ENCODE measurements around the gene FGL2.
"Not testable (repeated sequence)": the region's sequence is repeated elsewhere in the genome, so short reads cannot be mapped to it uniquely, and the experiment has no call there.

Gene FGL2

DNA sequence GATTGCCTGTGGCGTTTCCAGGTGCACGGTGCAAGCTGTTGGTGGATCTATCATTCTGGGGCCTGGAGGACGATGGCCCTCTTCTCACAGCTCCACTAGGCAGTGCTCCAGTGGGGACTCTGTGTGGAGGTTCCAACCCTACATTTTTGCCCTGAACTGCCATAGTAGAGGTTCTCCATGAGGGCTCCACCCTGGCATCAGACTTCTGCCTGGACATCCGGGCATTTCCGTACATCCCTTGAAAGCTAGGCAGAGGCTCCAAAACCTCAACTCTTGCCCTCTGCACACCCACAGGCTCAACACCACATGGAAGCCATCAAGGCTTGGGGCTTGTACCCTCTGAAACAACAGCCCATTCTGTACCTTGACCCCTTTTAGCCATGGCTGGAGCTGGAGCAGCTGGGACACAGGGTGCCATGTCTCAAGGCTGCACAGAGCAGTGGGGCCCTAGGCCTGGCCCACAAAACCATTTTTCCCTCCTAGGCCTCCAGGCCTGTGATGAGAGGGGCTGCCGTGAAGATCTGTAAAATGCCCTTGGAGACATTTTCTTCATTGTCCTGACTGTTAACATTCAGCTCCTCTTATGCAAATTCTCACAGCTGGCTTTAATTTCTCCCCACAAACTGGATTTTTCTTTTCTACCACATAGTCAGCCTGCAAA lies 10.0 kb upstream of the FGL2 start:
- no peak for DNase-seq

- no peak for DNase-seq
These were observed 8.8 kb upstream of the FGL2 start for GRCh38 chr7:77208416-77208815.

- no peak for DNase-seq
These were observed 6.1 kb upstream of the FGL2 start for GRCh38 chr7:77205706-77206105.

GRCh38 chr7:77202481-77202976 lies 2.9 kb upstream of the FGL2 start:
- DNase-seq = no peak

DNA sequence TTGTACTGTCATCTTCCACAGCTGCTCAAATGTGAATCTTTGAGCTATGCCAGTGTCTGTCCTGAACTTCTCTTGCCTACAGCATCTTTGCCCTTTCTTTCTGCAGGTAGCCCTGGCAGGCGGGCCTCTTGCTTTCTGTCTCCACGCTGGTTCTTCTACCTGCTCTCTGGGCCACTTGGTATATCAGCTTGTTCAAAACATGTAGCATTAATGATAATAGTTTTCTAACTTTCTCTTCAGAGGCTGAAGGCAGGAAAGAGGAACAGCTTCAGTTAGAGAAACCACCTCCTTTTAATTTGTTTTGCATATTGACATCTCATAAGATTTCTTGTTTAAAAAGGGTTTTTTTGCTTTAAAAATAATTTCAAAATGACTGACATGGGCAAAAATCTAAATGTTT lies 923 bp upstream of the FGL2 start:
- DNase-seq = no peak

- DNase-seq = no peak
These were observed 2.5 kb downstream of the FGL2 start for GRCh38 chr7:77197141-77197540.

DNA sequence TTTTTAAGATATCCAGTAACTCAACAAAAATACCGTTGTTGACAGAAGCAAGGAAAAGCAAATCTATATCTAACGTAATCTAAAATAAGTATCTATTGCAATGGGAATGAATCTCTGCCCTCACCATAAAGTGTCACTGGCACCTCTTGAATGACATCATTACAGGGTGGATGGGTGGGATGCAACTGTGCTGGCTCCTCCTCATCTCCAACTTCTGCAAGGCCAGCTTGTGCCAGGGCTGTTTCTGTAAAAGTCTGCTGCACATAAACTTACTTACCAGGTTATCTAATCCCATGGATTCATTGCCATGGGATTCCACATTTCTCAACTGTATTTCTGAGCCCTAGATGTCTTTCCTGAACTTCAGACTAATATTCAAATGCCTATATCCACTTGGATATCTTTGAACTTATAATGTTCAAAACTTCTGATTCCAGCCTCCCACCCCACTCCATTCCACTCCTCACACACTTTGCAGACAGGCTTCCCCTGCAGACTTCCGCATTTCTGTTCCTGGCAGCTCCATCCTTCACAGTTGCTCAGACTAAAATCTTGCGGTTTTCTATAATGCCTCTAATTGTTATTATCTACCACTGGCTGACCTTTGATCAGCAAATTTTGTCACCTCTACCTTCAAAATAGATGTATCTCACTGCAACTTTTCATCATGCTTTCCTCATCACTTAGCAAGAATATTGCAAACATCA lies 10.7 kb downstream of the FGL2 start:
- DNase-seq = no peak

- no peak for DNase-seq
These were observed 13.8 kb downstream of the FGL2 start for GRCh38 chr7:77185866-77186265.

- no peak for DNase-seq
These were observed 14.6 kb downstream of the FGL2 start for GRCh38 chr7:77184990-77185389.

DNA sequence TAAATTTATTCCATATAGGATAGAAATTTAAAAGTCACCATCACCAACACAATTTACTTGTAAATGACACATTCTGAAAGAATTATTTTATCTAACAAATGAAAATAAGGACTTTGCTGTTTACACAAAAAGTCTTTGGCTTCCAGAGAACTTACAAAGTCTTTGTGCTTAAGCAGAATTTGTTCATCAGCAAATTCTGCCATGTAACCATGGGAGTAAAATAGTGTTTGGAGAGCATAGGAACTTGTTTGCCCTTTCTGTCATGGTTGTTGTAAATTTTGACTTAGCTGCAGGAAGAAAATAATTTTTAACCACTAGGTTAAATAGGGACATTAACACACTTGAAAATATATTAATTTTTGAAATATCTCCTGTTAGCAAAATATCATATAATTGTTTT lies 15.2 kb downstream of the FGL2 start:
- DNase-seq = no peak

DNA sequence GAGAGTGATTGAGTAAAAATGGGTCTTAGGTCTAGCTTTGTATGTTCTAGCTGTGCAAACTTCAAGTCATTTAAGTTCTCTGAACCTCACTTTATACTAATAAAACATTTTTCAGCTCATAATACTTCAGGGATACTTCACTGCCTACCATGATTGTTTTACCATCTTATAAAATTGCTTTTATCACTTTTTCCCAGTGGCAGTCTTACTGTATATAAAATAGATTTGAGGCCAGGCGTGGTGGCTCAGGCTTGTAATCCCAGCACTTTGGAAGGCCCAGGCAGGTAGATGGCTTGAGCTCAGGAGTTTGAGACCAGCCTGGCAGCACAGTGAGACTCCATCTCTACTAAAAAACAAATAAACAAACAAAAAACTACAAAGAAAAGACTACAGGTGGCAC lies 17.4 kb downstream of the FGL2 start:
- no peak for DNase-seq

GRCh38 chr7:77181734-77182133 lies 17.9 kb downstream of the FGL2 start:
- no peak for DNase-seq

- DNase-seq = no peak
These were observed 18.5 kb downstream of the FGL2 start for GRCh38 chr7:77181015-77181595.

GRCh38 chr7:77178024-77178423 lies 21.6 kb downstream of the FGL2 start:
- not testable (repeated sequence) for DNase-seq

- not testable (repeated sequence) for DNase-seq
These were observed 22.2 kb downstream of the FGL2 start for GRCh38 chr7:77177321-77177904.

- not testable (repeated sequence) for DNase-seq
These were observed 24.3 kb downstream of the FGL2 start for GRCh38 chr7:77175274-77175800.

- not testable (repeated sequence) for DNase-seq
These were observed 25.2 kb downstream of the FGL2 start for GRCh38 chr7:77174418-77174817.

DNA sequence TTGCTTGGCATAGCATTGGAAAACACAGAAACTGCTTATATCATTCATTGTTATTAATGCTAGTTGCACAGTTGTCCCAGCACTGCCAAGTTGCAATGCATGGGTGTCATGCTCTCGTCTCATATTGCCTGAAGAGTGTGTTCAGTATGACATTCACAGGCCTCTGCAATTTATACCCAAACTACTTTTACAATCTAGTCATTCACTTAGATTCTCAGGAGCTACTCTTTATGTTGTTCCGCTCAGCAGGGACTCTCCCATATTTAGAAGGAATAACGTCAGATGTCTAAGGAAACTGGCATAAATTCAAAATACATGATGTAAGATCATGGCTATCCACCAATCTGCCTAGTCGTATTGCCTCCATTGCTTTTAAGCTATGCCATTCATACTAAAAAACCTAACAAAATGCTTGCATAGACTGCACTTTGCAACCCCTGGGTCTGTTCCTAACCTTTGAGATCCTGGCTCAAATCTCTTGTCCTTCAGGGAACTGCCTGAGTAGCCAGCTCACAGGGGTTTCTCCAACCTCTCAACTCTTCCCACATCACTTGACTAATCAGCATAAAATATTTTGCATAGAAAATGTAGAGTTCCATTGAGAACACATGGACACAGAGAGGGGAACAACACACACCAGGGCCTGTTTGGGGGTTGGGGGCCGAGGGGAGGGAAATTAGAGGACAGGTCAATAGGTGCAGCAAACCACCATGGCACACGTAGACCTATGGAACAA lies 27.0 kb downstream of the FGL2 start:
- DNase-seq = not testable (repeated sequence)

DNA sequence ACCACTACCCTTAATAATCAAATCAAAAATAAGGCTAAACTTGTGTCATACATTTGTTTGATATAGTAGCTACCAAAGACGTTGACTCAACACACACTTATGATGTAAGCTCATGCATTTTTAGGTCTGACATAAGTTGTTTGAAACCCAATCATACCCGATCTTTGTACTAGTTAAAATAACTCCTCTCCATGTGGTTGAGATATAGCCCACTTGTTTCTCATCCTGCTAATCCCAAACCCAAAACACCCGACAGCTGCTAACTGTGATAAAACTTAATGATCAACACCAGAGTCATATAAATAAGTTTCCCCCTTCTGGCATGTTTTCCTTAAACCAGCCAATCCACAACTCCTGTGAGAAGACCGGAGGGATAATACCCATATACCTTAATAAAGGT lies 28.5 kb downstream of the FGL2 start:
- not testable (repeated sequence) for DNase-seq

GRCh38 chr7:77157446-77157845 lies 42.2 kb downstream of the FGL2 start:
- DNase-seq = peak; percentile 0

- DNase-seq = not testable (repeated sequence)
These were observed 42.6 kb downstream of the FGL2 start for GRCh38 chr7:77157034-77157433.

- not testable (repeated sequence) for DNase-seq
These were observed 43.8 kb downstream of the FGL2 start for GRCh38 chr7:77155601-77156377.

All from CD4-positive, alpha-beta T cell treated with Interleukin-12 subunit alpha and Interleukin-12 subunit beta, for 1 hour (primary cell).